Measurements from ENCODE around the gene SRPRA.
"Not testable (repeated sequence)": the region's sequence is repeated elsewhere in the genome, so short reads cannot be mapped to it uniquely, and the experiment has no call there.

Gene SRPRA

GRCh38 chr11:126282736-126283591 lies 14.3 kb upstream of the SRPRA start, which contains the start of gene TIRAP:
TSS of gene TIRAP (plus strand) at chr11:126283093. CDS start at chr11:126290895, 7,802 bp downstream.
- no peak for DNase-seq

- no peak for DNase-seq
These were observed 13.7 kb upstream of the SRPRA start for GRCh38 chr11:126282361-126282735.

GRCh38 chr11:126281666-126282175 lies 13.0 kb upstream of the SRPRA start:
- no peak for DNase-seq

- no peak for DNase-seq
These were observed 12.6 kb upstream of the SRPRA start for GRCh38 chr11:126281245-126281644.

- peak; percentile 49 for DNase-seq
These were observed 11.9 kb upstream of the SRPRA start for GRCh38 chr11:126280595-126280994.

GRCh38 chr11:126279191-126279590 lies 10.5 kb upstream of the SRPRA start:
- DNase-seq = no peak

- DNase-seq = no peak
These were observed 9.1 kb upstream of the SRPRA start for GRCh38 chr11:126277780-126278179.

- DNase-seq = no peak
These were observed 8.6 kb upstream of the SRPRA start for GRCh38 chr11:126277322-126277721.

GRCh38 chr11:126268361-126268707 lies 361 bp downstream of the SRPRA start:
- DNase-seq = no peak

GRCh38 chr11:126267650-126268049 lies 1.0 kb downstream of the SRPRA start:
- no peak for DNase-seq

GRCh38 chr11:126265811-126266210 lies 2.9 kb downstream of the SRPRA start:
- no peak for DNase-seq

GRCh38 chr11:126263489-126263888 lies 5.2 kb downstream of the SRPRA start:
- no peak for DNase-seq

- no peak for DNase-seq
These were observed 6.5 kb downstream of the SRPRA start for GRCh38 chr11:126262216-126262615.

GRCh38 chr11:126257764-126258163 lies 10.9 kb downstream of the SRPRA start:
- DNase-seq = no peak

GRCh38 chr11:126257144-126257543 lies 11.6 kb downstream of the SRPRA start:
- no peak for DNase-seq

GRCh38 chr11:126256216-126256615 lies 12.5 kb downstream of the SRPRA start:
- no peak for DNase-seq

- not testable (repeated sequence) for DNase-seq
These were observed 13.2 kb downstream of the SRPRA start for GRCh38 chr11:126255507-126255906.

GRCh38 chr11:126254819-126255218 lies 13.9 kb downstream of the SRPRA start:
- no peak for DNase-seq

GRCh38 chr11:126253265-126253664 lies 15.4 kb downstream of the SRPRA start:
- DNase-seq = no peak

- DNase-seq = no peak
These were observed 22.1 kb downstream of the SRPRA start for GRCh38 chr11:126246636-126247035.

GRCh38 chr11:126233391-126233790 lies 35.3 kb downstream of the SRPRA start:
- no peak for DNase-seq

GRCh38 chr11:126232683-126233082 lies 36.0 kb downstream of the SRPRA start:
- DNase-seq = no peak

GRCh38 chr11:126231725-126232459 lies 36.8 kb downstream of the SRPRA start:
- DNase-seq = no peak
